Fibroblast of pulmonary artery (primary cell): ENCODE results near the gene CACNA1B.
A peak's percentile ranks its signal among the peaks of the same experiment; 100 is the strongest.
"Not testable (repeated sequence)": the region's sequence is repeated elsewhere in the genome, so short reads cannot be mapped to it uniquely, and the experiment has no call there.

Source experiments
- DNase-seq: peaks from one replicate; pipeline ENCODE4 v3.0.0-alpha.2; 2010; ENCODE audit warnings: low read depth
- H3K4me3 ChIP-seq: replicated peaks from 2 replicates; pipeline ENCODE4 v1.5.1; 2011; ENCODE audit warnings: low read depth, mild to moderate bottlenecking, control low read depth, low read length, moderate library complexity
- TF ChIP-seq, protein P1 (sequence below): IDR thresholded peaks from 2 replicates; pipeline ENCODE4 v1.5.1; 2011; ENCODE audit warnings: mild to moderate bottlenecking, control low read depth, low read length, inconsistent platforms; ENCODE audit errors: missing control alignments

The CACNA1B gene

DNA sequence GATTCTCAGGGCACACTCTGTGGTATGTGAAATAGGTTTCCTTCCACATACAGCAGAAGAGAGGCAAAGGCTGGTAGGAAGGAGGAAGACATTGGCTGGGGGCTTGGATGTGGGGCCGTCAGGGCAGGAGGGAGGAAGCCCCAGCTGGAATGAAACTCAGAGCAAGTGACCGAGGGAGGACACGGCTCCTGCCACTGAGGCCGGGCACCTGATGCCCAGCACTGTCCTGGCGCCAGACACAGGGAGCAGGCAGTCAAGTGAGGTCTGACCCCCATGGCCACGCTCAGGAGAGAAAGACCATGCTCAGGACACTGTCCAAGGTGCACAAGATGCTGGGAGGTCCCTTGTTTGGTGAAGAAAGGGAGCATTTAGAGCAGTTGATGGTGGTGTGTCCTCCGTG lies 245.5 kb downstream of the CACNA1B start:
- TF ChIP-seq, protein P1, sequence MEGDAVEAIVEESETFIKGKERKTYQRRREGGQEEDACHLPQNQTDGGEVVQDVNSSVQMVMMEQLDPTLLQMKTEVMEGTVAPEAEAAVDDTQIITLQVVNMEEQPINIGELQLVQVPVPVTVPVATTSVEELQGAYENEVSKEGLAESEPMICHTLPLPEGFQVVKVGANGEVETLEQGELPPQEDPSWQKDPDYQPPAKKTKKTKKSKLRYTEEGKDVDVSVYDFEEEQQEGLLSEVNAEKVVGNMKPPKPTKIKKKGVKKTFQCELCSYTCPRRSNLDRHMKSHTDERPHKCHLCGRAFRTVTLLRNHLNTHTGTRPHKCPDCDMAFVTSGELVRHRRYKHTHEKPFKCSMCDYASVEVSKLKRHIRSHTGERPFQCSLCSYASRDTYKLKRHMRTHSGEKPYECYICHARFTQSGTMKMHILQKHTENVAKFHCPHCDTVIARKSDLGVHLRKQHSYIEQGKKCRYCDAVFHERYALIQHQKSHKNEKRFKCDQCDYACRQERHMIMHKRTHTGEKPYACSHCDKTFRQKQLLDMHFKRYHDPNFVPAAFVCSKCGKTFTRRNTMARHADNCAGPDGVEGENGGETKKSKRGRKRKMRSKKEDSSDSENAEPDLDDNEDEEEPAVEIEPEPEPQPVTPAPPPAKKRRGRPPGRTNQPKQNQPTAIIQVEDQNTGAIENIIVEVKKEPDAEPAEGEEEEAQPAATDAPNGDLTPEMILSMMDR, result no peak
- no peak for DNase-seq
- H3K4me3 ChIP-seq, result no peak overlapping the region

DNA sequence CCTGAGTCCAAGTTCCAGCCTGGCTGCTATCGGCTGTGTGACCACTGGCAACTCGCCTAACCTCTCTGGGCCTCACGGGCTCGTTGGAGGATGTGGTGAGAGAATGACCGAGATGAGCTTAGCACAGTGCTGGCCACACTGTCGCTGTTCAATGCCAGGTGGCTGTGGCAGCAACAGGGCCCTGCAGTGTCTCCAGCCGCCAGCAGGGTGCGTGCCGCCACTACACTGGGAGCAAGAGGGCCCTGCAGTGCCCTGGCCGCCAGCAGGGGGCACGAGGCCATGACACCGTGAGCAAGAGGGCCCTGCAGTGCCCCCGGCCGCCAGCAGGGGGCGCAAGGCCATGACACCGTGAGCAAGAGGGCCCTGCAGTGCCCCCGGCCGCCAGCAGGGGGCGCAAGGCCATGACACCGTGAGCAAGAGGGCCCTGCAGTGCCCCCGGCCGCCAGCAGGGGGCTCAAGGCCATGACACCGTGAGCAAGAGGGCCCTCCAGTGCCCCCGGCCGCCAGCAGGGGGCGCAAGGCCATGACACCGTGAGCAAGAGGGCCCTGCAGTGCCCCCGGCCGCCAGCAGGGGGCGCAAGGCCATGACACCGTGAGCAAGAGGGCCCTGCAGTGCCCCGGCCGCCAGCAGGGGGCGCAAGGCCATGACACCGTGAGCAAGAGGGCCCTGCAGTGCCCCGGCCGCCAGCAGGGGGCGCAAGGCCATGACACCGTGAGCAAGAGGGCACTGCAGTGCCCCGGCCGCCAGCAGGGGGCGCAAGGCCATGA lies 248.7 kb downstream of the CACNA1B start:
- not testable (repeated sequence) for DNase-seq, H3K4me3 ChIP-seq

DNA sequence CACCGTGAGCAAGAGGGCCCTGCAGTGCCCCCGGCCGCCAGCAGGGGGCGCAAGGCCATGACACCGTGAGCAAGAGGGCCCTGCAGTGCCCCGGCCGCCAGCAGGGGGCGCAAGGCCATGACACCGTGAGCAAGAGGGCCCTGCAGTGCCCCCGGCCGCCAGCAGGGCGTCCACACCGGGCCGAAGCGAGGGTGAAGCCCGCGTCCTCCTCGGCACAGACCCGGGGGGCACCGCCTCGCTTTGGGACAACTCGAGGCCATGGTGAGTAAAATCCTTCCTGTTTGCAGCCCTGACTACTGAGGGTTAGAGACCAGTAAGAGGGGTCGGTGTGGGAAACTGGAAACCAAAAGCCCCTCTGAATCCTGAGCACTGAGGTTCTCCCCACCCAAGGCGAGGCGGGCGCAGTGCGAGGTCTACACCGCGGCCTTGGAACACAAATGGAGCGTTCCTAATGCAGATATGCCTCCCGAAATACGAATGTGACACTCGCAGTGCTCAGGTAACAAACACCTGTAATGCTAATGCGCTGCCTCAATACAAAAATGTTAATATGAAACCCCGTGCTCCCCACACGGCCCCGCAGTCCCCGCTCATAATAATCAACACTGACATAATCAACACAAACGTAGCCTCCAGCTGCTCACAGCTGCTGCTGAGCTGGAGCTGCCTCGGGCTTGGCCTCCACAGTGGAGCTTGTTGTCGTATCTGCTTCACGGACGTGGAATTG lies 249.4 kb downstream of the CACNA1B start:
- H3K4me3 ChIP-seq, DNase-seq: not testable (repeated sequence)

DNA sequence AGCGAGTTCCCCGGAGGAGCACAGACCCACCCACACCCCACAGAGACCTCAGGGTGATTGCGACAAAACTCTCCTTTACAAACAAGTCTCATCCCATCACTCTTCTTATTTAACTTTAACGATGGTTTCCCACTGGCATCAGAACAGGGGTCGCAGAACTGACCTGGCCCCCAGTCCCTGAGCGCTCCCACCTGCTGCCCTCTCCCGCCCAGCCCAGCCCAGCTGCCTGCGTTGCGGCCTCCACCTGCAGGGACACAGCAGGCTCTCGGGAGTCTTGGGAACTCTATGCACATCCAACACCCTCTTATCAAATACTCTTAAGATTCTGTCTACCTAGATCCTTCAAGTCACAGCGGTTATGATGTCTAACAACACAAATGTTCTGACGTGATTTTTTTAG lies 250.4 kb downstream of the CACNA1B start:
- not testable (repeated sequence) for DNase-seq, H3K4me3 ChIP-seq

DNA sequence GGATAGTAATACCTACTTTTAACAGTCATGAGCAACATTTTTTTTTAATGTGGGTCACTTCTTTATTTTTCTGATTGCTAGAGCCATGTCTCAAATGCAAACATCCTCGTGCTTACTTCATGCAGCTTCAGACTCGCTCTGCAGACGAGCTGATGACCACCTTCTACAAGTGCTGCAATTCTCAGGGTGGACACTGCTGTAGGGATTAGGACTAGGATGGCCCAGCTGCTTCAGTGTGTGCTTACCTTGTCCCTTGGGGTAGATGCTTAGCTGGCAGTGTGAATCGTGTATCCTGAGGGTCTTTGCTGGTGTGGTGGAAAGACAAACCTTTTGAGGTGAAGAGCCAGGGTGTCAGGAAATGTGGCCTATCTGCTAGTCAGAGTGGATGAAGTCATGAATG lies 251.7 kb downstream of the CACNA1B start:
- DNase-seq, H3K4me3 ChIP-seq: not testable (repeated sequence)

DNA sequence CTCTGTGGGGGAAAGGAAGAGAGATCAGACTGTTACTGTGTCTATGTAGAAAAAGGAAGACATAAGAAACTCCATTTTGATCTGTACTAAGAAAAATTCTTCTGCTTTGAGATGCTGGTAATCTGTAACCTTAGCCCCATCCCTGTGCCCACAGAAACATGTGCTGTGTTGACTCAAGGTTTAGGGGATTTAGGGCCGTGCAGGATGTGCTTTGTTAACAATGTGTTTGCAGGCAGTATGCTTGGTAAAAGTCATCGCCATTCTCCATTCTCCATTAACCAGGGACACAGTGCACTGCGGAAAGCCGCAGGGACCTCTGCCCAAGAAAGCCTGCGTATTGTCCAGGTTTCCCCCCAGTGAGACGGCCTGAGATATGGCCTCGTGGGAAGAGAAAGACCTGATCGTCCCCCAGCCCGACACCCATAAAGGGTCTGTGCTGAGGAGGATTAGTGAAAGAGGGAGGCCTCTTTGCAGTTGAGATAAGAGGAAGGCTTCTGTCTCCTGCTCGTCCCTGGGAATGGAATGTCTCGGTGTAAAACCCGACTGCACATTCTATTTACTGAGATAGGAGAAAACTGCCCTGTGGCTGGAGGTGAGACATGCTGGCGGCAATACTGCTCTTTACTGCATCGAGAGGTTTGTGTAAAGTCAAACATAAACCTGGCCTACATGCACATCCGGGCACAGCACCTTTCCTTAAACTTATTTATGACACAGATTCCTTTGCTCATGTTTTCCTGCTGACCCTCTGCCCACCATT lies 255.5 kb downstream of the CACNA1B start:
- not testable (repeated sequence) for DNase-seq, H3K4me3 ChIP-seq

DNA sequence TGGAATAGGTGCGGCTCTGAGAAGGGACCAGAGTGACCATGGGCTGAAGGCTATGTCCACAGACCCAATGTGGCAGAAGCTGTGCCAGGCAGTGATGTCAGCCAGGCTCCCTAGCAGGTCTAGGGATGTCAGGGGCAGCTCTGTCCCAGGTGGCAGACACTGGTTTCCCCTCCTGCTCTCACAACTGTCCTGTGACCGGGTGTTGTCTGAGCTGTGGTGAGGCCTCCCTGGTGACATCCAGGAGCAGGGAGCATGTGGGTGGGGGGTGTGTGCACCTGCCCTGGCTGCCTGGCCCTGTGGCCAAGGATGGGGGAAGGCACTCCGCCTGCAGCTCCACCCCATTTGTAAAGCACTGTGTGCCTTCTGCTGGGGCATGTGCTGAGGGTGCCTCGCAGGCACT lies 257.0 kb downstream of the CACNA1B start:
- not testable (repeated sequence) for H3K4me3 ChIP-seq, DNase-seq

DNA sequence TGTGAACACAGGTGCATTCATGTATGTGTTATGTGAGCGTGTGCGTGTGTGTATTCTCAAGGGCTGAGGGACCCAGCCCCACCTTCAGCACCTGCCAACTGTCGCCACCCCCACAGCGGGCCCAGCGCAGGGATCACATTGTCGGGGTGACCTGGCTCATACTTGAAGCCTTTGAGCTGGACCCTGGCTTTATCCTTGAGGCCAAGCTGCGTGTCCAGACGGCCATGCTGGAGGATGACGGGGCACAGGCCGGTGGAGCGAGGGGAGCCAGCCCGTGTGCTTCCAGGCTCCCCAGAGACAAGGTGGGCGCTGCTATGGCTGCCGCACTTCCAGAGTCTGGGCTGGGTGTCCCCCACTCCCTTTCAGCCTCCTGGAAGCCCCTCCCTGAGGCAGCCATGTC lies 261.5 kb downstream of the CACNA1B start:
- not testable (repeated sequence) for DNase-seq, H3K4me3 ChIP-seq

DNA sequence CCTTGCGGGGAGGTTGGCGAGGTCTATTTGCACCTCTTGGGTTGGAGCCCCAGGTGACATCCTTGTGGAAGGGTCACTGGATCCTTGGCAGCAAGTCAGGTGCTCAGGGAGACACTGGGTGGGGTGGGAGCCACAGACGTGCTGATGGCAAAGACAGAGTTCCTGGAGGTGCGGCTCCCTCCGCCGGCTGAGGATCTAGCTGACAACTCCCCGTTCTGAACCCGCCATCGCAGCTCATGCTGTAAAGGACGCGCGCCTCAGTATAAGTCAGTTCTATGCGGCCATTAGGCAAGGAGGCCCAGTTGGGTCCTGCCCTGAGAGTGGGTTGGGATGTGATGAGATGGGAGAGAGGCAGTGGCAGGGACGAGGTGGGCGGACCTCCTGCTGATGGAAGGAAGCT lies 263.4 kb downstream of the CACNA1B start:
- H3K4me3 ChIP-seq, DNase-seq: not testable (repeated sequence)

DNA sequence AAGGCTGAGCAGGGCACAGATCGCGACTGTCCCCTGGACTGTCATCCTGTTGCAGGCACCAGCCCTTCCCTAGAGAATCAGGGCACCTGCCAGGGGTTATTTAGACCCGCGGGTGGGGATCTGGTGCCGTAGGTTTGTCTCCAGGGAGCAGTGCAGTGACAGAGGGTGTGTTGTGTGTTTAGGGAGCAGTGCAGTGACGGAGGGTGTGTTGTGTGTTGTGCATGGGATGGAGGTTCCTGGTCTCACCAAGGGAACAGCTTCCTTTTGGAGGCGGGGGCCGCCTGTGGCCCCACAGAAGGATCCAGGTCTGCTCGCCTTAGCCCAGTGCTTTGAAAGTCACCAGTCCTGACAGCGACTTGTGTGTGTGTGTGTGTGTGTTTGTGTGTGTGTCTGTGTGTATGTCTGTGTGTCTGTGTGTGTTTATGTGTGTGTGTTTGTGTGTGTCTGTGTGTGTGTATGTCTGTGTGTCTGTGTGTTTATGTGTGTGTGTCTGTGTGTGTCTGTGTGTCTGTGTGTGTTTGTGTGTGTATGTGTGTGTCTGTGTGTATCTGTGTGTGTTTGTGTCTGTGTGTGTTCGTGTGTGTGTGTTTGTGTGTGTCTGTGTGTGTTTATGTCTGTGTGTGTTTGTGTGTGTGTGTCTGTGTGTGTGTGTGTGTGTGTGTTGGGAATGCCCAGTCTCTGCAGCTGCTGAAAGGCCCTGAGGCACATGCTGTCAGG lies 265.1 kb downstream of the CACNA1B start:
- DNase-seq, H3K4me3 ChIP-seq: not testable (repeated sequence)

DNA sequence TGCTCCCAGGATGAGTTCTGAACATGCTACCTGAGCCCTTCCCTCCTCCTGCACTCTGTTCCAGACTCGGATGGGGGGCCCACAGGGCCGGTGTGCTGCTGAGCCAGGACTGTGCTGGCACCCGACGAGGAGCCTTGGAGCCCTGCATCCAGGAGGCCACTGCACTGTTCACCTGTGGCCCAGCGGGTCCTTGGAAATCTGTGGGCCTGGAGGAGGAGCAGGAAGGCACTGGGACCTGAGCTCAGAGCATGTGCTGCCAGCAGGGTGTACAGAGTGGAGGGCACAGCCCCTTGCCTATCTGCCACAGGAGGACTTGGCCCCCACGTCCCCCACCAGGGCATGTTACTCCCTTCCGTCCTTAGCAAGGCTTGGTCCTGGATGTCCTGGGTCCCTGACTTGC lies 265.9 kb downstream of the CACNA1B start:
- not testable (repeated sequence) for DNase-seq, H3K4me3 ChIP-seq

DNA sequence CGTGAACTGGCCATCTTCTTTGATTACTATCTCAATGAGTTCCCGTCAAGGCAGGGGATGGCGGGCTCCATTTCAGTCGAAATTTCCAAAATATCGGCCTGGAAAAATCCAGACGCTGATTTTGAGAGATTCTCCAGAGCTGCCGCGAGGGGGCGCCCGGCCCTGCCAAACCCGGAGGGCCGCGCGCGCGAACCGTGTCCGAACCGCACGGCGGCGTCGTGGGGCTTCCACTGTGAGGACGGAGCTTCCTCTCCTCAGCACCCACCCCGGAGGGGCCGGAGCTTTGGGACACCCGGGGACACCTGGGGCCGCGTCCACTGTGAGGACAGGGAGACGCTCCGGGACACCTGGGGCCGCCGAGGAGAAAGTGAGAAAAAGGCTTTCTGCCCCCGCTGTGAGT lies 270.0 kb downstream of the CACNA1B start:
- H3K4me3 ChIP-seq, result not testable (repeated sequence)
- peak; percentile 6 for DNase-seq

DNA sequence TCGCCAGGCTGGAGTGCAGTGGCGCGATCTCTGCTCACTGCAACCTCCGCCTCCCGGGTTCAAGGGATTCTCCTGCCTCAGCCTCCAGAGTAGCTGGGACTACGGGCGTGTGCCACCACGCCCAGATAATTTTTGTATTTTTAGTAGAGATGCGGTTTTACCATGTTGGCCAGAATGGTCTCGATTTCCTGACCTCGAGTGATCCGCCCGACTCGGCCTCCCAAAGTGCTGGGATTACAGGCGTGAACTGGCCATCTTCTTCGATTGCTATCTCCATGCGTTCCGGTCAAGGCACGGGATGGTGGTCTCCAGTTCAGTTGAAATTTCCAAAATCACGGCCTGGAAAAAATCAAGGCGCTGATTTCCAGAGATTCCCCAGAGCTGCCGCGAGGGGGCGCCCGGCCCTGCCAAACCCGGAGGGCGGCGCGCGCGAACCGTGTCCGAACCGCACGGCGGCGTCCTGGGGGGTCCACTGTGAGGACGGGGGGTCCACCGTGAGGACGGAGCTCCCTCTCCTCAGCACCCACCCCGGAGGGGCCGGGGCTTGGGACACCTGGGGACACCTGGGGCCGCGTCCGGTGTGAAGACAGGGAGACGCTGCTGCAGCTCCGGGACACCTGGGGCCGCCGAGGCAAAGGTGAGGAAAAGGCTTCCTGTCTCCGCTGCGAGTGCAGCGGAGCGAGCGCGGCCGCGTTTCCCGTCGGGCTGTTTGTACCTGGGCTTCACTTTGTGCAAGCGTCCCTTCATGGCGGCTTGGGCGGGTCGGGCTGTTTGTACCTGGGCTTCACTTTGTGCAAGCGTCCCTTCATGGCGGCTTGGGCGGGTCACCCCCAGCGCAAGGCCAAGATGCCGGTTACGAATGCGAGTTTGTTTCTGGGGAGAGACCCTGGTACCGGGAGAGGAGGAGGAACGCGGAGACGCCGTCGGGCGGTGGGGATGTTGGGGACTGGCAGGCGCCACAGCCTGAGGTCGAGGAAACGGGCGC lies 272.4 kb downstream of the CACNA1B start:
- peak overlapping the region; percentile 14 for H3K4me3 ChIP-seq
- not testable (repeated sequence) for DNase-seq

DNA sequence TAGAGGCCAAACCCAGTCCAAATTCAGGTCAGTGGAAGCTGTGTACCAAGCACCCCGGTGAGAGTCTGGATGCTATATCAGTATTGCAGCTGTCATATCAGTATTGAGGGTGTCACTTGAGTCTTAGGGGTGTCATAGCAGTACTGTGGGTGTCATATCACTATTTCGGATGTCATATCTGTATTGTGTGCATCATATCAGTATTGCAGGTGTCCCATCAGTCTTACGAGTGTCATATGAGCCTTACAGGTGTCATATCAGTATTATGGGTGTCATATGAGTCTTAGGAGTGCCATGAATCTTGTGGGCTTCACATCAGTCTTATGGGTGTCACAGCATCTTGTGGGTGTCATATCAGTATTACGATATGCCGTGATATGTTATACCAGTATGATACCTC lies 278.2 kb downstream of the CACNA1B start:
- DNase-seq, result not testable (repeated sequence)

DNA sequence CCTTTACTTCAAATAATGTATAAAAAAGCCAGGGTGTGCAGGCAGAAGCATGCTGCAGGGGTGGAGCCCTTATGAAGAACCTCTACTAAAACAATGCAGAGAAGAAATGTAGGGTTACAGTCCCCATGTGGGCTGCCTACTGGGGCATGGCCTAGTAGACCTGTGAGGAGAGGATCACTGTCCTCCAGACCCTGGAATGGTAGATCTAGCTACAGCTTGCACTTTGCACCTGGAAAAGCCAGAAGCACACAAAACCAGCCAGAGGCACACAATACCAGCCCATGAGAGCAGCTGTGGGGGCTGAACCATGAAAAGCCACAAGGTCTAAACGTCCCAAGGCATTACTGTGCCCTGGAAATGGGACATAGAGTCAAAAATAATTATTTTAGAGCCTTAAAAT lies 289.2 kb downstream of the CACNA1B start:
- DNase-seq, H3K4me3 ChIP-seq: not testable (repeated sequence)

More for the DNA sequence above, 278.2 kb downstream of the CACNA1B start:
- H3K4me3 ChIP-seq, result not testable (repeated sequence)
